Measurements from ENCODE around the gene ARL13B. TPM values are rescaled to one million over a fixed set of nuclear protein-coding genes. Genes with fewer than 3 reads are reported as not detected.

ARL13B gene
- total and polyA plus RNA-seq, 2 donors (not counting 3 experiments of a cell fraction or from before 2014, with no cell fraction given) = 3.8 to 8.6 TPM

DNA sequence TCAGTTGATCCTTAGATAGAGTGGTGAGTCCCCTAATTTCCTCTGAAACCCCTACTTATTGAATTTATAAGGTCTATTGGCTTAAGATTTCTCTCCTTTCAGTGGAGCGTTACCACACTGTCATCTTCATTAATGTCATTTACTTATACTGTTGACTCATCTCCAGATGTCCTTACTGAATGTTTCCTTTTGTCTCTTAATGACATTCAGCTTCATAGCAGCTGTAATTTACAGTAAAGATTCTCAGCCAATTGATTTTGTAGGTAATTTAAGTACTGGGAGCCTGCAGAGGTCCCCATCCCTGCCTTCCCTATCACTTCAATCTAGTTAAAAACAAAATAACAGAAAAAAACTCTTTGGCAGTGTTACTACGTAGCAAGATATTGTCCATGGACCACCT lies 29.7 kb downstream of the ARL13B start:
- no TSS peak for BruUV-seq (replicated peaks)
- Histone ChIP-seq H3K4me3 (replicated peaks in 1 of 3; ENCODE audit: insufficient read depth in 1 of 3, low read depth in 1 of 3, low read length in 3 of 3) (no peak overlapping the region), H3K4me1 (ENCODE audit: control insufficient read depth, extremely low read depth, insufficient read depth, low read length) (peaks cover 6% of the 10 kb centered on the region), H3K9me1 (replicated peaks; ENCODE audit: control insufficient read depth, extremely low read depth, insufficient read depth, low read length) (no peaks in the 10 kb centered on the region), H3K9ac (replicated peaks; ENCODE audit: extremely low read depth, insufficient read depth, low read length) (no peak overlapping the region), H4K20me1 (replicated peaks; ENCODE audit: control insufficient read depth, extremely low read depth, insufficient read depth, low read length) (no peaks in the 10 kb centered on the region), H3K36me3 (ENCODE audit: control insufficient read depth in 2 of 2, extremely low read depth in 1 of 2, insufficient read depth in 2 of 2, low read length in 2 of 2) (no peaks in the 10 kb centered on the region), H2AFZ (ENCODE audit: low read depth, low read length) (no peak overlapping the region), H3K4me2 (ENCODE audit: insufficient read depth, low read length) (no peak overlapping the region), H3K27ac (ENCODE audit: insufficient read depth, low read depth, low read length) (no peak overlapping the region), H3K27me3 (ENCODE audit: control insufficient read depth in 2 of 2, insufficient read depth in 2 of 2, low read length in 2 of 2) (no peaks in the 10 kb centered on the region), H3K79me2 (ENCODE audit: control insufficient read depth, insufficient read depth, low read length) (no peaks in the 10 kb centered on the region), H3K9me3 (replicated peaks; ENCODE audit: control insufficient read depth, insufficient read depth, low read length) (no peaks in the 10 kb centered on the region)
- DNase-seq (ENCODE audit: low read depth, low spot score) = no peak
- FAIRE-seq = no peak
- ChIA-PET CTCF (no interaction called here), POLR2A (no interaction called here)
- dilution Hi-C loops (cut with MboI; ENCODE audit: extremely low pct_ligation_motif_present, low sequenced_read_pairs) (no loop called here), intact Hi-C loops (cut with micrococcal nuclease) (loop anchor here (10.0 kb wide), 2 partner anchors 65 to 245 kb away; no protein-coding TSS in a partner anchor)
- no peak for TF ChIP-seq FOS (IDR thresholded peaks at IDR 0.05; ENCODE audit: borderline replicate concordance, insufficient read depth, low read length)
- TF ChIP-seq JUN (IDR thresholded peaks at IDR 0.05; ENCODE audit: borderline replicate concordance, insufficient read depth, insufficient read length, low read depth) = no peak
- TF ChIP-seq GATA2 (IDR thresholded peaks at IDR 0.05; ENCODE audit: insufficient read depth, insufficient read length, low read depth, low read length) = no peak
- TF ChIP-seq, protein P1, sequence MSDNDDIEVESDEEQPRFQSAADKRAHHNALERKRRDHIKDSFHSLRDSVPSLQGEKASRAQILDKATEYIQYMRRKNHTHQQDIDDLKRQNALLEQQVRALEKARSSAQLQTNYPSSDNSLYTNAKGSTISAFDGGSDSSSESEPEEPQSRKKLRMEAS (IDR thresholded peaks at IDR 0.05; ENCODE audit: insufficient read depth, insufficient read length) = no peak
- TF ChIP-seq EZH2 (IDR thresholded peaks at IDR 0.05; ENCODE audit: borderline replicate concordance, low read depth, low read length, severe bottlenecking) = no peak
- TF ChIP-seq POLR2A (IDR thresholded peaks at IDR 0.05; ENCODE audit: low read depth, low read length) = no peak
- no peak for TF ChIP-seq MYC (IDR thresholded peaks at IDR 0.05; ENCODE audit: low read depth, low read length)
- TF ChIP-seq POLR2AphosphoS5 (IDR thresholded peaks at IDR 0.05; ENCODE audit: insufficient read depth, low read depth, low read length) = no peak
- TF ChIP-seq, protein P2, sequence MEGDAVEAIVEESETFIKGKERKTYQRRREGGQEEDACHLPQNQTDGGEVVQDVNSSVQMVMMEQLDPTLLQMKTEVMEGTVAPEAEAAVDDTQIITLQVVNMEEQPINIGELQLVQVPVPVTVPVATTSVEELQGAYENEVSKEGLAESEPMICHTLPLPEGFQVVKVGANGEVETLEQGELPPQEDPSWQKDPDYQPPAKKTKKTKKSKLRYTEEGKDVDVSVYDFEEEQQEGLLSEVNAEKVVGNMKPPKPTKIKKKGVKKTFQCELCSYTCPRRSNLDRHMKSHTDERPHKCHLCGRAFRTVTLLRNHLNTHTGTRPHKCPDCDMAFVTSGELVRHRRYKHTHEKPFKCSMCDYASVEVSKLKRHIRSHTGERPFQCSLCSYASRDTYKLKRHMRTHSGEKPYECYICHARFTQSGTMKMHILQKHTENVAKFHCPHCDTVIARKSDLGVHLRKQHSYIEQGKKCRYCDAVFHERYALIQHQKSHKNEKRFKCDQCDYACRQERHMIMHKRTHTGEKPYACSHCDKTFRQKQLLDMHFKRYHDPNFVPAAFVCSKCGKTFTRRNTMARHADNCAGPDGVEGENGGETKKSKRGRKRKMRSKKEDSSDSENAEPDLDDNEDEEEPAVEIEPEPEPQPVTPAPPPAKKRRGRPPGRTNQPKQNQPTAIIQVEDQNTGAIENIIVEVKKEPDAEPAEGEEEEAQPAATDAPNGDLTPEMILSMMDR (IDR thresholded peaks at IDR 0.05; ENCODE audit: extremely low read depth in 1 of 2, insufficient read depth in 1 of 2, low read depth in 1 of 2, low read length in 2 of 2) = no peak
